PFSK-1 (cell line): ENCODE results near the gene HES5.

Experiments used
- FOXP2 ChIP-seq: optimal IDR thresholded peaks from 2 replicates; pipeline ENCODE3; 2011; ENCODE audit warnings: borderline replicate concordance, control low read depth, inconsistent platforms; ENCODE audit not compliant: insufficient read depth; ENCODE audit errors: extremely low read length, extremely low read depth
- POLR2AphosphoS5 ChIP-seq: IDR thresholded peaks from 2 replicates; pipeline ENCODE4 v1.6.1; 2012; ENCODE audit warnings: low read depth, mild to moderate bottlenecking, control low read depth, low read length, moderate library complexity
- SIN3A ChIP-seq: IDR thresholded peaks from 2 replicates; pipeline ENCODE4 v1.6.1; 2012; ENCODE audit warnings: mild to moderate bottlenecking, low read length, moderate library complexity, borderline replicate concordance; ENCODE audit not compliant: insufficient read depth
- TAF1 ChIP-seq: IDR thresholded peaks from 2 replicates; pipeline ENCODE4 v1.6.1; 2012; ENCODE audit warnings: low read length, control low read depth, borderline replicate concordance; ENCODE audit not compliant: insufficient read depth
- TF ChIP-seq, protein P1 (sequence below), 2 experiments: IDR thresholded peaks; 2 replicates each; pipeline versions ENCODE4 v1.6.1 to v1.8.0; 2011 to 2012; ENCODE audit warnings: low read depth in 2 of 2, low read length in 2 of 2, control low read depth in 1 of 2, inconsistent platforms in 1 of 2, mild to moderate bottlenecking in 1 of 2, moderate library complexity in 1 of 2; ENCODE audit not compliant: insufficient read depth in 1 of 2

Gene HES5

DNA sequence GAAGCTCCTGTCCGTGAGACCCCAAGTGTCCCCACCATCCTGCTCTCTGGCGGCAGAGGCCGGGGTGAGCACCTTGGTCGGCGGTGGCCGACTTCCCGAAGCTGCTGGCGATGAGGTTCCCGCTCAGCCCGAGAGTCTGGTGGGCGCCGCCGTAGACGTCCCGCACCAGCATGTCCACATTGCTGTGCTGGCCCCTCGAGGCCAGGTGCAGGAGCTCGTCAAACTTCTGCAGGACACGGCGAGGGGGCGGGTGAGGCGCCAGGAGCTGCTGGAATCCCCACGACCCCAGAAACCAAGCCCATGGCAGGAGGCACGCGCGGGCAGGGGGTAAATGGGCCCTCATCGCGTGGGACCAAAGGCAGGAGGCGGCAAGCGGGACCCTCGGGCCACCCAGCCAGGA lies 10.3 kb downstream of the HES5 start:
- TF ChIP-seq, protein P1, sequence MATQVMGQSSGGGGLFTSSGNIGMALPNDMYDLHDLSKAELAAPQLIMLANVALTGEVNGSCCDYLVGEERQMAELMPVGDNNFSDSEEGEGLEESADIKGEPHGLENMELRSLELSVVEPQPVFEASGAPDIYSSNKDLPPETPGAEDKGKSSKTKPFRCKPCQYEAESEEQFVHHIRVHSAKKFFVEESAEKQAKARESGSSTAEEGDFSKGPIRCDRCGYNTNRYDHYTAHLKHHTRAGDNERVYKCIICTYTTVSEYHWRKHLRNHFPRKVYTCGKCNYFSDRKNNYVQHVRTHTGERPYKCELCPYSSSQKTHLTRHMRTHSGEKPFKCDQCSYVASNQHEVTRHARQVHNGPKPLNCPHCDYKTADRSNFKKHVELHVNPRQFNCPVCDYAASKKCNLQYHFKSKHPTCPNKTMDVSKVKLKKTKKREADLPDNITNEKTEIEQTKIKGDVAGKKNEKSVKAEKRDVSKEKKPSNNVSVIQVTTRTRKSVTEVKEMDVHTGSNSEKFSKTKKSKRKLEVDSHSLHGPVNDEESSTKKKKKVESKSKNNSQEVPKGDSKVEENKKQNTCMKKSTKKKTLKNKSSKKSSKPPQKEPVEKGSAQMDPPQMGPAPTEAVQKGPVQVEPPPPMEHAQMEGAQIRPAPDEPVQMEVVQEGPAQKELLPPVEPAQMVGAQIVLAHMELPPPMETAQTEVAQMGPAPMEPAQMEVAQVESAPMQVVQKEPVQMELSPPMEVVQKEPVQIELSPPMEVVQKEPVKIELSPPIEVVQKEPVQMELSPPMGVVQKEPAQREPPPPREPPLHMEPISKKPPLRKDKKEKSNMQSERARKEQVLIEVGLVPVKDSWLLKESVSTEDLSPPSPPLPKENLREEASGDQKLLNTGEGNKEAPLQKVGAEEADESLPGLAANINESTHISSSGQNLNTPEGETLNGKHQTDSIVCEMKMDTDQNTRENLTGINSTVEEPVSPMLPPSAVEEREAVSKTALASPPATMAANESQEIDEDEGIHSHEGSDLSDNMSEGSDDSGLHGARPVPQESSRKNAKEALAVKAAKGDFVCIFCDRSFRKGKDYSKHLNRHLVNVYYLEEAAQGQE (IDR thresholded peaks at IDR 0.05; ENCODE audit: insufficient read depth in 1 of 2, low read depth in 2 of 2, low read length in 2 of 2), result no peak
- no peak for TF ChIP-seq FOXP2
- TF ChIP-seq TAF1, result no peak
- no peak for TF ChIP-seq POLR2AphosphoS5
- no peak for TF ChIP-seq SIN3A

DNA sequence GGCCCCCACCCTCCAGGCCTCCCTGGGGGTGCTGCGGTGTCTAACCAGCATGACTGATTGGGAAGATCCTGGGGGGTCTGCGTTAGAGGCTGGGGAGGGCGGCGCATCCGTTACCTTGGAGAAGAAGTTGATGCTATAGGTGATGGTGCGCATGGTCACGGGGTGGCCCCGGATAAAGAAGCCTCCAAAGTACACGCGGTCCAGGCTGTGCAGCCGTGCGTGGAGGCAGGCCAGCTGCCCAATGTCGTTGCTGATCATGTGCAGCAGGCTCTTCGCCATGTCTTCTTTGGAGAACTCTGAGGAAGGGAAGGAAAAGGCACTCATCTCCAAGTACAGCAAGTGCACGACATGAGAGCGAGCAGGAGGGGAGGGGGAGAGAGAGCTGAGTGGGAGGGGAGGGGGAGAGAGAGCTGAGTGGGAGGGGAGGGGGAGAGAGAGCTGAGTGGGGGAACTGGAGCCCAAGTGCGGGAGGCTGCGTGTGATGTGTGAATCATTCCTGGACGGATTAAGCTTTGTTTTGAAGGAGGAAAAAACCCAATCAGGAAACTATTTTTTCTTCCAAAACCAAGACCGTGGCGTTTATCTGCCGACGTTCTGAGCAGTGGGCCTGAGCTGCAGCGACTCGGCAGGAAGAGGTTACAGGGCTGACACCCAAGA lies 10.9 kb downstream of the HES5 start:
- TF ChIP-seq POLR2AphosphoS5 (no peak), SIN3A (no peak), TAF1 (no peak), FOXP2 (no peak)
- TF ChIP-seq, protein P1 (IDR thresholded peaks at IDR 0.05; ENCODE audit: insufficient read depth in 1 of 2, low read depth in 2 of 2, low read length in 2 of 2), result no peak

DNA sequence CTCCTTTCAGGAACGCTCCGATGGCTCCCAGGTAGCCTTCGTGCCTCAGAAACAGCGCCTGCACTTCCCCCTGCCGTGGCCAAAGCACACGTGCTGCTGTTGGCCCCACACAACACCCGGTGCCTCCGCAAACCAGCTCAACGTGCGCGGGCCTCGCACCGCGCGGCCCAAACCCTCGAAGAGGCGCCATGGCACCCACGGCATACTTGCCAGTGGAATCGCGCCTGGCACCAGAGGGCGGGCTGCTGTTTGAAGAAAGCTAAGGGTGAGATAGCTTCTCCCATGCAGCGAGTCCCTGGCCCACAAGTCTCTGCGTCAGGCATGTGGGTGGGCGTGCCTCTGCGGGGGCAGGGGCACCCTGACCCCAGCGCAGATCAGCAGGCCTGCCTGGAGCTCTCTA lies 11.5 kb downstream of the HES5 start:
- TF ChIP-seq POLR2AphosphoS5 (no peak), TAF1 (no peak), SIN3A (no peak), FOXP2 (no peak)
- TF ChIP-seq, protein P1 (IDR thresholded peaks at IDR 0.05; ENCODE audit: insufficient read depth in 1 of 2, low read depth in 2 of 2, low read length in 2 of 2), result no peak

DNA sequence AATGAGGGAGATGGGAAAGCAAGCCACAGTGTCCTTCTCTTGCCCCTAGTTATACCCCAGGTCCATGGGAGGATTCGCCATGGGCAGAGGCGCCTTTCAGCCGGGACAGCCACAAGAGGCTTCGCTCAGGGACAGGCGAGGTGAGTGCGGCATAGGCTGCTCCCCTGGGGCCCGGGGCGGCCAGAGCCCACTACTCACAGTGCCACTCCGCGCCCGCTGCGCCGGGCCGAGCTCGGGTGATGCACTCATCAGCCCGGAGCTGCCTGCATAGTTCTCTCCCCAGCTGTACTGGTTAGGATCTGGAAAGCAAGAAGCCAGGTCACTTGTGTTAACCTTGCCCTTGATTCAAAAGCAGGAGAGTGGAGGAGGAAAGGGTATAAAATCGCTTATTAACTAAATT lies 12.1 kb downstream of the HES5 start:
- no peak for TF ChIP-seq POLR2AphosphoS5
- TF ChIP-seq, protein P1 (IDR thresholded peaks at IDR 0.05; ENCODE audit: insufficient read depth in 1 of 2, low read depth in 2 of 2, low read length in 2 of 2), result no peak

DNA sequence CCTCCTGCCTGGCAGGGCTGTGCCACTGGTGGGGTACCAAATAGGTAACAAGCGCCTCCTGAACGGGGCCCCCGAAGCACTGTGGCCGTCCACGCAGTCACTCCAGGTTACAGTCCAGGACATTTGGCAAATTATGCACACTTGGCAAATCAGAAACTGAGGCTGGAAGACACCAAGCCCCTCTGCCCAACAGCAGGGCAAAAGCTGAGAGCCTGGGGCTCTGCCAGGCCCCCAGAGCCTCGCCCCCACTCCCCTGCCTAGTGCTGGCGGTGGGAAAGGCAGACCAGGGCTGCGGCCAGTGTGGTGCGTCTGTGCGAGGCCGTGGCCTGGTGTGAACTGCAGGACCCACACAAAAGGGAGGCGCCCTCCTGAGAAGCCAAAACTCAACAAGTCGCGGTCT lies 13.1 kb downstream of the HES5 start:
- TF ChIP-seq TAF1 (no peak), FOXP2 (no peak)
- TF ChIP-seq, protein P1 (IDR thresholded peaks at IDR 0.05; ENCODE audit: insufficient read depth in 1 of 2, low read depth in 2 of 2, low read length in 2 of 2), result no peak
